ENCODE results near the gene MRPL22.

GRCh38 chr5:154892369-154892771 lies 48.5 kb upstream of the MRPL22 start:
- TF ChIP-seq CREB5 (CRISPR knock-in tag; IDR thresholded peaks at IDR 0.05; ENCODE audit: low read depth) (no peak), PPARA (CRISPR knock-in tag; IDR thresholded peaks at IDR 0.05; ENCODE audit: borderline replicate concordance) (no peak), CSRNP3 (CRISPR knock-in tag; IDR thresholded peaks at IDR 0.05) (no peak), PATZ1 (CRISPR knock-in tag; IDR thresholded peaks at IDR 0.05; ENCODE audit: borderline replicate concordance) (no peak), OSR1 (CRISPR knock-in tag; IDR thresholded peaks at IDR 0.05) (no peak), ZFP30 (CRISPR knock-in tag; IDR thresholded peaks at IDR 0.05) (no peak), TOX (CRISPR knock-in tag; IDR thresholded peaks at IDR 0.05; ENCODE audit: borderline replicate concordance) (no peak), ARNTL (CRISPR knock-in tag; IDR thresholded peaks at IDR 0.05; ENCODE audit: borderline replicate concordance, low read depth) (no peak), ZFP3 (CRISPR knock-in tag; IDR thresholded peaks at IDR 0.05) (no peak), BACH2 (CRISPR knock-in tag; IDR thresholded peaks at IDR 0.05; ENCODE audit: borderline replicate concordance) (no peak), GLIS3 (CRISPR knock-in tag; IDR thresholded peaks at IDR 0.05) (no peak), ZNF8 (CRISPR knock-in tag; IDR thresholded peaks at IDR 0.05) (no peak), ZNF565 (CRISPR knock-in tag; conservative IDR thresholded peaks at IDR 0.05; ENCODE audit: low read depth) (no peak), ZC3H10 (CRISPR knock-in tag; IDR thresholded peaks at IDR 0.05) (no peak)

Measured in SK-N-SH treated with all-trans-retinoic acid at 6 μM for 48 hours (cell line).